K562 (cell line): ENCODE measurements around the gene PDLIM4. TPM values are rescaled to one million over a fixed set of nuclear protein-coding genes. Genes with fewer than 3 reads are reported as not detected.
A peak's percentile ranks its signal among the peaks of the same experiment; 100 is the strongest.

Source experiments
- ATAC-seq: fragments of 200-7000 bp; cut with Tn5 transposase; 3 replicates; pipeline ENCODE4 v1.9.1; 2020; ENCODE audit warnings: moderate library complexity
- BruUV-seq: library from RNA; stranded (reverse); fragments of 400-500 nt; replicated peaks from 2 replicates; lab custom pipeline; 2021; lab: Mats Ljungman, UMichigan
- CTCF ChIA-PET: fragments of 300-600 bp; formaldehyde crosslinking; extraction: SDS; loops from one replicate; lab custom pipeline; 2021; ENCODE audit warnings: low intra/inter-chr PET ratio; lab: Yijun Ruan, JAX
- POLR2A ChIA-PET: fragments of 300-600, 350-650 bp; sonication (Branson Sonifier 250); formaldehyde crosslinking; extraction: SDS; loops from one replicate; lab custom pipeline; 2021; ENCODE audit warnings: antibody characterized with exemption, inconsistent platforms; lab: Yijun Ruan, JAX
- DNase-seq, 4 experiments: peaks; one replicate each; pipeline versions ENCODE4 v3.0.0 to v3.0.0-alpha.2; 2011 to 2018; ENCODE audit warnings: low spot score in 3 of 4, mixed read lengths in 3 of 4; ENCODE audit errors: extremely low read depth in 1 of 4
- FAIRE-seq: peaks from 2 replicates; lab custom pipeline; 2011; peaks lifted over from hg19 to GRCh38; lab: Jason Lieb, UNC
- H2AFZ ChIP-seq: 2 replicates; pipeline ENCODE4 v1.6.0; 2011; ENCODE audit warnings: low read depth, low read length, control low read depth, inconsistent platforms
- H3K27ac ChIP-seq: fragments of 200-600 bp; 3 replicates; pipeline ENCODE4 v1.8.0; 2011; ENCODE audit warnings: low read depth, mild to moderate bottlenecking, control low read depth, inconsistent platforms, low read length, moderate library complexity, mixed read lengths; ENCODE audit errors: extremely low read depth
- H3K27me3 ChIP-seq, 2 experiments: fragments of 300-600 bp in 1 of 2; 2 replicates in 1 of 2; 3 replicates in 1 of 2; pipeline versions ENCODE4 v1.6.0 to v1.8.0; 2011; ENCODE audit warnings: inconsistent platforms in 2 of 2, low read length in 2 of 2, mild to moderate bottlenecking in 1 of 2, mixed read lengths in 1 of 2, moderate library complexity in 1 of 2; ENCODE audit not compliant: control insufficient read depth in 2 of 2, insufficient read depth in 2 of 2
- H3K36me3 ChIP-seq: fragments of 300-600 bp; 3 replicates; pipeline ENCODE4 v1.8.0; 2011; ENCODE audit warnings: mild to moderate bottlenecking, low read length, inconsistent platforms; ENCODE audit not compliant: control insufficient read depth, insufficient read depth
- H3K4me1 ChIP-seq, 2 experiments: fragments of 200-600 bp in 1 of 2; replicated peaks in 1 of 2; 2 replicates in 1 of 2; 3 replicates in 1 of 2; pipeline versions ENCODE4 v1.5.1 to v1.8.0; 2011; ENCODE audit warnings: inconsistent platforms in 2 of 2, low read length in 2 of 2, mild to moderate bottlenecking in 1 of 2, mixed read lengths in 1 of 2, moderate library complexity in 1 of 2; ENCODE audit not compliant: control insufficient read depth in 2 of 2, insufficient read depth in 2 of 2
- H3K4me2 ChIP-seq: 2 replicates; pipeline ENCODE4 v1.6.1; 2011; ENCODE audit warnings: low read length, control low read depth, inconsistent platforms, mixed read lengths; ENCODE audit not compliant: insufficient read depth
- H3K4me3 ChIP-seq: fragments of 200-600 bp; sonication (generic), shearing (Covaris generic); 2 replicates; pipeline ENCODE4 v1.5.1; 2016; ENCODE audit warnings: control low read depth, inconsistent platforms
- H3K79me2 ChIP-seq: fragments of 200-600 bp; 3 replicates; pipeline ENCODE4 v1.8.0; 2011; ENCODE audit warnings: low read length, inconsistent platforms; ENCODE audit not compliant: control insufficient read depth, insufficient read depth
- H3K9ac ChIP-seq, 2 experiments: 2 replicates each; pipeline versions ENCODE4 v1.6.0 to v1.6.1; 2011; ENCODE audit warnings: low read depth in 2 of 2, low read length in 2 of 2, control low read depth in 1 of 2, inconsistent platforms in 1 of 2, mild to moderate bottlenecking in 1 of 2, mixed read lengths in 1 of 2; ENCODE audit not compliant: insufficient read depth in 1 of 2
- H3K9me1 ChIP-seq: one replicate; pipeline ENCODE4 v1.6.0; 2011; ENCODE audit warnings: inconsistent platforms, mild to moderate bottlenecking, low read length, moderate library complexity; ENCODE audit not compliant: control insufficient read depth, insufficient read depth
- H3K9me3 ChIP-seq: replicated peaks from 2 replicates; pipeline ENCODE4 v1.5.1; 2011; ENCODE audit warnings: low read depth, low read length, inconsistent platforms; ENCODE audit not compliant: control insufficient read depth, insufficient read depth
- H4K20me1 ChIP-seq: replicated peaks from 2 replicates; pipeline ENCODE4 v1.6.1; 2011; ENCODE audit warnings: low read length, inconsistent platforms, mixed read lengths; ENCODE audit not compliant: control insufficient read depth, insufficient read depth
- ATF4 ChIP-seq: fragments of 450-650 bp; formaldehyde crosslinking; IDR thresholded peaks from 2 replicates; pipeline ENCODE4 v1.4.0; 2022; ENCODE audit warnings: mild to moderate bottlenecking, moderate library complexity
- HLTF ChIP-seq: fragments of 450-650 bp; IDR thresholded peaks from 2 replicates; pipeline ENCODE4 v1.6.1; 2016
- NEUROD1 ChIP-seq: fragments of 150-350 bp; IDR thresholded peaks from 2 replicates; pipeline ENCODE4 v1.6.1; 2014; ENCODE audit warnings: borderline replicate concordance, low read length, low read depth; ENCODE audit not compliant: partially characterized antibody
- ZNF140 ChIP-seq: fragments of 250-450 bp; sonication (Bioruptor Pico); IDR thresholded peaks from 2 replicates; pipeline ENCODE4 v1.8.0; 2021; ENCODE audit warnings: moderate library complexity, mild to moderate bottlenecking, inconsistent platforms
- WGBS: fragments of 100-300 bp; shearing (Covaris generic); methylation state at CpG from one replicate; pipeline ENCODE4 v1.1.6; 2016; ENCODE audit warnings: low coverage, mixed read lengths; ENCODE audit not compliant: insufficient coverage; ENCODE audit errors: missing lambda C conversion rate; 5-methylcytosine and 5-hydroxymethylcytosine counted together
- in situ Hi-C: fragments of 300-500 bp; cut with MboI; formaldehyde crosslinking; loops from 4 replicates; pipeline ENCODE4 v1.15.0; 2018; ENCODE audit warnings: inconsistent platforms, mixed read lengths
- intact Hi-C: fragments of 100-400 bp; cut with micrococcal nuclease; formaldehyde crosslinking; loops from 2 replicates; pipeline ENCODE4 v1.14.2; 2022
- polyA plus RNA-seq, 8 experiments: library from polyadenylated mRNA; depleted of rRNA in 4 of 8; stranded (reverse) in 5 of 8; unstranded in 3 of 8; fragments of >200 nt; fragmentation: Nextera tagmentation in 2 of 8; fragmentation: Illumina TruSeq in 1 of 8; extraction: Ambion mirVana in 2 of 8; extraction: Trizol in 1 of 8; gene quantifications; 2 replicates each; pipeline versions ENCODE4 v1.2.1 to v1.2.3, GENCODE V29; 2011 to 2014; ENCODE audit warnings: inconsistent platforms in 1 of 8, missing spikeins in 1 of 8
- total RNA-seq, 7 experiments: library from RNA; depleted of rRNA in 6 of 7; stranded (reverse); fragments of >200 nt in 6 of 7; fragmentation: Illumina TruSeq in 2 of 7; extraction: Trizol in 2 of 7; gene quantifications; 2 replicates each; pipeline versions ENCODE4 v1.2.1 to v1.2.3, GENCODE V29; 2011 to 2021; ENCODE audit warnings: low replicate concordance in 1 of 7

The PDLIM4 gene
- total and polyA plus RNA-seq, 9 of the 15 experiments (the other 6 are each of a cell fraction or from before 2014, with no cell fraction given) = 0.28 to 32.8 (median 13.1) TPM

- H3K79me2 ChIP-seq = peaks cover 32% of the 10 kb centered on the region
- no peaks in the 10 kb centered on the region for H3K27me3 ChIP-seq
- ATAC-seq (no peak), FAIRE-seq (peak; percentile 59), DNase-seq (peak in 1 of 4 experiments; percentile 32)
- peak overlapping the region; percentile 26; the same call in 1 of the 2 replicates for H2AFZ ChIP-seq
- H4K20me1 ChIP-seq = 0 out of 2 replicates have a peak, but pooled peaks cover 4% of the 10 kb centered on the region
- H3K4me2 ChIP-seq = no peak overlapping the region
- no peaks in the 10 kb centered on the region; the same call in 1 of the 2 replicates for H3K9me3 ChIP-seq
- H3K9ac ChIP-seq = peak overlapping the region in 1 of 2 experiments; percentile 81; a peak in 1 of 4 replicates
- in situ Hi-C loops (no loop called here), intact Hi-C loops (no loop called here)
- BruUV-seq = no TSS peak
- H3K36me3 ChIP-seq = peaks cover 10% of the 10 kb centered on the region; the same call in 1 of the 3 replicates
- 60% methylated on average over 4 of the region's 4 CpGs for WGBS
- no peak overlapping the region for H3K4me3 ChIP-seq
- H3K9me1 ChIP-seq = no peaks in the 10 kb centered on the region
- H3K4me1 ChIP-seq = peaks cover 28 to 46% of the 10 kb centered on the region in 2 experiments
- CTCF ChIA-PET = no interaction called here
- TF ChIP-seq ZNF140 (no peak), HLTF (no peak), ATF4 (CRISPR knock-in tag) (no peak), NEUROD1 (no peak)
- H3K27ac ChIP-seq = no peak overlapping the region
- POLR2A ChIA-PET = interaction anchor here (0.8 to 1.0 kb wide), 2 partner anchors 29 to 48 kb away, joined by 3 to 5 read pairs; no protein-coding TSS in a partner anchor
These were observed 1.3 kb upstream of the PDLIM4 start for GRCh38 chr5:132256086-132256782.
